SK-N-SH (cell line): ENCODE results near the gene DENND5B. TPM values are rescaled to one million over a fixed set of nuclear protein-coding genes. Genes with fewer than 3 reads are reported as not detected.

Source experiments
- CTCF ChIA-PET: fragments of 300-600, 350-600 bp; formaldehyde crosslinking; extraction: SDS; loops from one replicate; lab custom pipeline; 2021; lab: Yijun Ruan, JAX
- POLR2A ChIA-PET: fragments of 350-600 bp; sonication (Branson Sonifier 250); formaldehyde crosslinking; extraction: SDS; loops from one replicate; lab custom pipeline; 2020; ENCODE audit warnings: antibody characterized with exemption, inconsistent platforms; lab: Yijun Ruan, JAX
- DNase-seq: peaks from one replicate; pipeline ENCODE4 v3.0.0; 2012
- H2AFZ ChIP-seq: fragments of 200-600 bp; sonication (generic); 2 replicates; pipeline ENCODE4 v1.8.1; 2016; ENCODE audit warnings: antibody characterized with exemption, mild to moderate bottlenecking, low read depth
- H3F3A ChIP-seq: fragments of 200-600 bp; sonication (generic); replicated peaks from 2 replicates; pipeline ENCODE3; 2016; ENCODE audit warnings: antibody characterized with exemption, mild to moderate bottlenecking; ENCODE audit not compliant: insufficient read depth
- H3K27ac ChIP-seq, 2 experiments: fragments of 200-500 bp in 1 of 2; fragments of 200-600 bp in 1 of 2; sonication (Bioruptor generic) in 1 of 2; sonication (generic), shearing (Covaris generic) in 1 of 2; 2 replicates each; pipeline versions ENCODE4 v1.5.1 to v1.6.1; 2014 to 2016; ENCODE audit warnings: low read depth in 2 of 2, inconsistent platforms in 1 of 2, low read length in 1 of 2, mild to moderate bottlenecking in 1 of 2, mixed read lengths in 1 of 2
- H3K27me3 ChIP-seq: fragments of 200-600 bp; sonication (generic), shearing (Covaris generic); 2 replicates; pipeline ENCODE4 v1.6.1; 2016; ENCODE audit warnings: mixed run types; ENCODE audit not compliant: insufficient read depth
- H3K36me3 ChIP-seq, 2 experiments: fragments of 200-500 bp in 1 of 2; fragments of 200-600 bp in 1 of 2; sonication (Bioruptor generic) in 1 of 2; sonication (generic) in 1 of 2; replicated peaks in 1 of 2; 2 replicates each; pipeline versions ENCODE3 to v1.5.1; 2014 to 2016; ENCODE audit warnings: low read length in 1 of 2, mild to moderate bottlenecking in 1 of 2; ENCODE audit not compliant: insufficient read depth in 2 of 2, control insufficient read depth in 1 of 2
- H3K4me1 ChIP-seq, 2 experiments: fragments of 200-500 bp in 1 of 2; fragments of 200-600 bp in 1 of 2; sonication (Bioruptor generic) in 1 of 2; sonication (generic), shearing (Covaris generic) in 1 of 2; 2 replicates each; pipeline versions ENCODE4 v1.5.1 to v1.6.1; 2014 to 2016; ENCODE audit warnings: low read depth in 1 of 2, low read length in 1 of 2, mixed run types in 1 of 2; ENCODE audit not compliant: insufficient read depth in 2 of 2, control insufficient read depth in 1 of 2
- H3K4me2 ChIP-seq: fragments of 200-600 bp; sonication (generic), shearing (Covaris generic); 2 replicates; pipeline ENCODE4 v1.6.1; 2017; ENCODE audit warnings: mixed run types
- H3K4me3 ChIP-seq, 2 experiments: fragments of 200-500 bp in 1 of 2; fragments of 200-600 bp in 1 of 2; sonication (Bioruptor generic) in 1 of 2; sonication (generic), shearing (Covaris generic) in 1 of 2; 2 replicates each; pipeline versions ENCODE4 v1.5.1 to v1.8.1; 2014 to 2016; ENCODE audit warnings: low read depth in 2 of 2, inconsistent platforms in 1 of 2, low read length in 1 of 2, mild to moderate bottlenecking in 1 of 2, mixed read lengths in 1 of 2, moderate library complexity in 1 of 2
- H3K79me2 ChIP-seq: fragments of 200-600 bp; sonication (generic); 2 replicates; pipeline ENCODE4 v1.8.1; 2017; ENCODE audit warnings: mild to moderate bottlenecking; ENCODE audit not compliant: insufficient read depth
- H3K9ac ChIP-seq: fragments of 200-600 bp; sonication (generic); 2 replicates; pipeline ENCODE4 v1.6.1; 2017; ENCODE audit warnings: mixed run types
- H3K9me2 ChIP-seq: fragments of 200-600 bp; sonication (generic); 2 replicates; pipeline ENCODE4 v1.6.1; 2017; ENCODE audit warnings: mixed run types
- H3K9me3 ChIP-seq: fragments of 200-600 bp; sonication (generic); 2 replicates; pipeline ENCODE4 v1.6.1; 2017; ENCODE audit warnings: mixed run types, mild to moderate bottlenecking, moderate library complexity
- H4K20me1 ChIP-seq: fragments of 200-600 bp; sonication (generic); 2 replicates; pipeline ENCODE4 v1.6.1; 2017; ENCODE audit warnings: mild to moderate bottlenecking, mixed run types; ENCODE audit not compliant: insufficient read depth
- ELF1 ChIP-seq: IDR thresholded peaks from 2 replicates; pipeline ENCODE4 v1.4.0; 2012
- EP300 ChIP-seq, 2 experiments: IDR thresholded peaks; 2 replicates each; pipeline versions ENCODE4 v1.4.0 to v1.6.1; 2012; ENCODE audit warnings: borderline replicate concordance in 1 of 2, low read depth in 1 of 2, low read length in 1 of 2
- FOXJ3 ChIP-seq: sonication (generic); formaldehyde crosslinking; IDR thresholded peaks from 2 replicates; pipeline ENCODE4 v1.5.1; 2020; ENCODE audit warnings: mild to moderate bottlenecking, missing genetic modification reagents
- FOXM1 ChIP-seq: IDR thresholded peaks from 2 replicates; pipeline ENCODE4 v1.4.0; 2012; ENCODE audit warnings: low read depth, mild to moderate bottlenecking
- GATA2 ChIP-seq: sonication (generic); formaldehyde crosslinking; IDR thresholded peaks from 2 replicates; pipeline ENCODE4 v1.5.0; 2020; ENCODE audit warnings: mild to moderate bottlenecking, missing genetic modification reagents
- JUND ChIP-seq: IDR thresholded peaks from 2 replicates; pipeline ENCODE4 v1.4.0; 2012
- MEF2A ChIP-seq: IDR thresholded peaks from 2 replicates; pipeline ENCODE4 v1.4.0; 2012; ENCODE audit warnings: low read depth, borderline replicate concordance
- NFIC ChIP-seq: IDR thresholded peaks from 2 replicates; pipeline ENCODE4 v1.4.0; 2012; ENCODE audit warnings: borderline replicate concordance
- NRF1 ChIP-seq: IDR thresholded peaks from 2 replicates; pipeline ENCODE4 v1.6.1; 2012; ENCODE audit warnings: low read depth, mild to moderate bottlenecking, low read length
- POLR2AphosphoS5 ChIP-seq: IDR thresholded peaks from 2 replicates; pipeline ENCODE4 v1.6.1; 2012; ENCODE audit warnings: low read depth, low read length
- RAD21 ChIP-seq: IDR thresholded peaks from 2 replicates; pipeline ENCODE4 v1.6.1; 2012; ENCODE audit warnings: mild to moderate bottlenecking, low read length
- SIN3A ChIP-seq: IDR thresholded peaks from 2 replicates; pipeline ENCODE4 v1.6.1; 2012; ENCODE audit warnings: low read depth, mild to moderate bottlenecking, low read length, moderate library complexity, borderline replicate concordance
- TAF1 ChIP-seq: IDR thresholded peaks from 2 replicates; pipeline ENCODE4 v1.6.1; 2012; ENCODE audit warnings: low read depth, mild to moderate bottlenecking, low read length, moderate library complexity, borderline replicate concordance
- YY1 ChIP-seq: IDR thresholded peaks from 2 replicates; pipeline ENCODE4 v1.4.0; 2012; ENCODE audit warnings: low read depth, mild to moderate bottlenecking
- WGBS: methylation state at CpG from one replicate; pipeline ENCODE4 v1.1.6; 2017; ENCODE audit warnings: low lambda C conversion rate; 5-methylcytosine and 5-hydroxymethylcytosine counted together
- polyA plus RNA-seq, 3 experiments: library from polyadenylated mRNA; depleted of rRNA; stranded (reverse); fragments of >200 nt; gene quantifications; 2 replicates each; pipeline ENCODE4 v1.2.3, GENCODE V29; 2012
- TF ChIP-seq, protein P1 (sequence below): IDR thresholded peaks from 2 replicates; pipeline ENCODE4 v1.4.0; 2012; ENCODE audit warnings: low read depth
- TF ChIP-seq, protein P2 (sequence below): IDR thresholded peaks from 2 replicates; pipeline ENCODE4 v1.4.0; 2012; ENCODE audit warnings: low read depth, borderline replicate concordance
- TF ChIP-seq, protein P3 (sequence below): IDR thresholded peaks from 2 replicates; pipeline ENCODE4 v1.6.1; 2012; ENCODE audit warnings: mild to moderate bottlenecking, low read depth, low read length, moderate library complexity
- TF ChIP-seq, protein P4 (sequence below): fragments of 150-350 bp; IDR thresholded peaks from 2 replicates; pipeline ENCODE4 v1.6.1; 2016; ENCODE audit warnings: mild to moderate bottlenecking, low read depth, low read length
- TF ChIP-seq, protein P5 (sequence below): IDR thresholded peaks from 2 replicates; pipeline ENCODE4 v1.4.0; 2012; ENCODE audit warnings: low read depth, borderline replicate concordance

Gene DENND5B
- polyA plus RNA-seq, 1 of the 3 experiments (the other 2 are of a cell fraction): 5.3 TPM

DNA sequence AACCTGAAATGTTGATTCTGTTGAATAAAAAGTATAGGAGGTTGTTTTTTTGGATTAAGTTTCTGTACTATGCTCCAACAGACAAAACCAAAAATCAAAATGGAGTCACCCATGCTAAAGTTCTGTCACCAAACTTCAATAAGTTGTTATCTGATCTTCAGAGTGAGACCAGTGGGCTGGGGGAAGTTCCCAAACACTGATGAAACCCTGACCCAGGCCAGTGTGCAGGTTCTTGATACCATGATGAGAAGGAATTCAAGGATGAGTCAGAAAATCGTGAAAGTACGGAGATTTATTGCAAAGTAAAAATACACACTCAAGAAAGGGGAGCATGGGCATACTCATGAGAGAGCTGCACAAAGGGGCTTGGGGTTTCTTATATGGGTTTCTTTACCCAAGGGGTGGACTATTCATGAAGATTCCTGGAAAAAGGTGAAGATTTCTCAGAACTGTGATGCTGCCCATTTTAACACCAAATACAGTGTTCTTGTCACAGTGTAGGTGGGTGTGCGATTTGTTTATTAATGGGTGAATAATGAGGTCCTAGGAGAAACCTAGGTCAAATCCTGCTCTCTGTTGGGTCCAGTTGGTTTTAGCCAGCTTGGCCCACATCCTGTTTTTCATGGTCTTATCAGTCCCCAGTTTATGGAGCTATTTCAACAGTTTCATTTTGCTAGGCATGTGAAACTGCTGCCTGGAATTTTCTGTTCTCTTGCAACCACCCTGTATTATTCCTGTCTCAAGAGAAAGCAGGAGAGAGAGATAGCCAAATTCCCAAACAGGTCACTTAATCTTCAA is 27.5 kb upstream of the DENND5B start:
- Histone ChIP-seq H3K9ac (no peak overlapping the region), H2AFZ (no peak overlapping the region), H3K4me2 (no peak overlapping the region), H3F3A (no peaks in the 10 kb centered on the region), H3K9me3 (no peaks in the 10 kb centered on the region), H3K27me3 (no peaks in the 10 kb centered on the region), H3K36me3 (peaks cover 0 to 12% of the 10 kb centered on the region in 2 experiments), H3K4me1 (no peaks in the 10 kb centered on the region), H4K20me1 (no peaks in the 10 kb centered on the region), H3K9me2 (no peaks in the 10 kb centered on the region), H3K79me2 (no peaks in the 10 kb centered on the region), H3K27ac (no peak overlapping the region), H3K4me3 (no peak overlapping the region)
- TF ChIP-seq FOXM1 (no peak), POLR2AphosphoS5 (no peak), RAD21 (no peak), SIN3A (no peak), EP300 (IDR thresholded peaks at IDR 0.05; ENCODE audit: borderline replicate concordance in 1 of 2, low read depth in 1 of 2, low read length in 1 of 2) (no peak), FOXJ3 (CRISPR knock-in tag) (no peak)
- WGBS: 81% methylated on average over 2 of the region's 3 CpGs
- DNase-seq: no peak
- POLR2A ChIA-PET: no interaction called here
- CTCF ChIA-PET: interaction anchor here (1.2 kb wide), 1 partner anchor 216 kb away, joined by 4 read pairs; no protein-coding TSS in a partner anchor

DNA sequence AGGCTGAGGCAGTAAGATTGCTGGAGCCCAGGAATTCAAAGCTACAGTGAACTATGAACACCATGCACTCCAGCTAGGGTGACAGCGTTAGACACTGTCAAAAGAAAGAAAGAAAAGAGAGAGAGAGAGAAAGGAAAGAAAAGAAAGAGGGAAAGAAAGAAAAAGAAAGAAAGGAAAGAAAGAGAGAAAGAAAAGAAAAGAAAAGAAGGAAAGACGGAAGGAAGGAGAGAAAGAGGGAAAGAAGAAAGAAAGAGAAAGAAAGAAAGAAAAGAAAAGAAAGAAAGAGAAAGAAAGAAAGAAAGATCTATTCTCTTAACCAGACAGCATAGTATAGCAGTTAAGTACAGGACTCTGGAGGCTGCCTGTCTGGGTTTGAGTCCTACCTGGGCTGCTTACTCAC is 21.9 kb upstream of the DENND5B start:
- WGBS: 94% methylated on average over 2 of the region's 2 CpGs
- H3F3A ChIP-seq: no peaks in the 10 kb centered on the region
- no peak overlapping the region for H2AFZ ChIP-seq

More for the DNA sequence above, 21.9 kb upstream of the DENND5B start:
- ChIA-PET CTCF (no interaction called here), POLR2A (no interaction called here)
- Histone ChIP-seq H3K36me3 (peaks cover 0 to 19% of the 10 kb centered on the region in 2 experiments), H3K9ac (no peak overlapping the region), H3K79me2 (no peaks in the 10 kb centered on the region), H4K20me1 (no peaks in the 10 kb centered on the region), H3K4me2 (no peak overlapping the region), H3K4me1 (no peaks in the 10 kb centered on the region), H3K27me3 (no peaks in the 10 kb centered on the region), H3K4me3 (no peak overlapping the region), H3K9me2 (no peaks in the 10 kb centered on the region), H3K9me3 (peaks cover 10% of the 10 kb centered on the region; the same call in 1 of the 2 replicates), H3K27ac (no peak overlapping the region)
- TF ChIP-seq, protein P1, sequence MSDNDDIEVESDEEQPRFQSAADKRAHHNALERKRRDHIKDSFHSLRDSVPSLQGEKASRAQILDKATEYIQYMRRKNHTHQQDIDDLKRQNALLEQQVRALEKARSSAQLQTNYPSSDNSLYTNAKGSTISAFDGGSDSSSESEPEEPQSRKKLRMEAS: no peak
- TF ChIP-seq, protein P2, sequence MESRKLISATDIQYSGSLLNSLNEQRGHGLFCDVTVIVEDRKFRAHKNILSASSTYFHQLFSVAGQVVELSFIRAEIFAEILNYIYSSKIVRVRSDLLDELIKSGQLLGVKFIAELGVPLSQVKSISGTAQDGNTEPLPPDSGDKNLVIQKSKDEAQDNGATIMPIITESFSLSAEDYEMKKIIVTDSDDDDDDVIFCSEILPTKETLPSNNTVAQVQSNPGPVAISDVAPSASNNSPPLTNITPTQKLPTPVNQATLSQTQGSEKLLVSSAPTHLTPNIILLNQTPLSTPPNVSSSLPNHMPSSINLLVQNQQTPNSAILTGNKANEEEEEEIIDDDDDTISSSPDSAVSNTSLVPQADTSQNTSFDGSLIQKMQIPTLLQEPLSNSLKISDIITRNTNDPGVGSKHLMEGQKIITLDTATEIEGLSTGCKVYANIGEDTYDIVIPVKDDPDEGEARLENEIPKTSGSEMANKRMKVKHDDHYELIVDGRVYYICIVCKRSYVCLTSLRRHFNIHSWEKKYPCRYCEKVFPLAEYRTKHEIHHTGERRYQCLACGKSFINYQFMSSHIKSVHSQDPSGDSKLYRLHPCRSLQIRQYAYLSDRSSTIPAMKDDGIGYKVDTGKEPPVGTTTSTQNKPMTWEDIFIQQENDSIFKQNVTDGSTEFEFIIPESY: no peak
- TF ChIP-seq, protein P3, sequence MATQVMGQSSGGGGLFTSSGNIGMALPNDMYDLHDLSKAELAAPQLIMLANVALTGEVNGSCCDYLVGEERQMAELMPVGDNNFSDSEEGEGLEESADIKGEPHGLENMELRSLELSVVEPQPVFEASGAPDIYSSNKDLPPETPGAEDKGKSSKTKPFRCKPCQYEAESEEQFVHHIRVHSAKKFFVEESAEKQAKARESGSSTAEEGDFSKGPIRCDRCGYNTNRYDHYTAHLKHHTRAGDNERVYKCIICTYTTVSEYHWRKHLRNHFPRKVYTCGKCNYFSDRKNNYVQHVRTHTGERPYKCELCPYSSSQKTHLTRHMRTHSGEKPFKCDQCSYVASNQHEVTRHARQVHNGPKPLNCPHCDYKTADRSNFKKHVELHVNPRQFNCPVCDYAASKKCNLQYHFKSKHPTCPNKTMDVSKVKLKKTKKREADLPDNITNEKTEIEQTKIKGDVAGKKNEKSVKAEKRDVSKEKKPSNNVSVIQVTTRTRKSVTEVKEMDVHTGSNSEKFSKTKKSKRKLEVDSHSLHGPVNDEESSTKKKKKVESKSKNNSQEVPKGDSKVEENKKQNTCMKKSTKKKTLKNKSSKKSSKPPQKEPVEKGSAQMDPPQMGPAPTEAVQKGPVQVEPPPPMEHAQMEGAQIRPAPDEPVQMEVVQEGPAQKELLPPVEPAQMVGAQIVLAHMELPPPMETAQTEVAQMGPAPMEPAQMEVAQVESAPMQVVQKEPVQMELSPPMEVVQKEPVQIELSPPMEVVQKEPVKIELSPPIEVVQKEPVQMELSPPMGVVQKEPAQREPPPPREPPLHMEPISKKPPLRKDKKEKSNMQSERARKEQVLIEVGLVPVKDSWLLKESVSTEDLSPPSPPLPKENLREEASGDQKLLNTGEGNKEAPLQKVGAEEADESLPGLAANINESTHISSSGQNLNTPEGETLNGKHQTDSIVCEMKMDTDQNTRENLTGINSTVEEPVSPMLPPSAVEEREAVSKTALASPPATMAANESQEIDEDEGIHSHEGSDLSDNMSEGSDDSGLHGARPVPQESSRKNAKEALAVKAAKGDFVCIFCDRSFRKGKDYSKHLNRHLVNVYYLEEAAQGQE: no peak
- TF ChIP-seq, protein P4, sequence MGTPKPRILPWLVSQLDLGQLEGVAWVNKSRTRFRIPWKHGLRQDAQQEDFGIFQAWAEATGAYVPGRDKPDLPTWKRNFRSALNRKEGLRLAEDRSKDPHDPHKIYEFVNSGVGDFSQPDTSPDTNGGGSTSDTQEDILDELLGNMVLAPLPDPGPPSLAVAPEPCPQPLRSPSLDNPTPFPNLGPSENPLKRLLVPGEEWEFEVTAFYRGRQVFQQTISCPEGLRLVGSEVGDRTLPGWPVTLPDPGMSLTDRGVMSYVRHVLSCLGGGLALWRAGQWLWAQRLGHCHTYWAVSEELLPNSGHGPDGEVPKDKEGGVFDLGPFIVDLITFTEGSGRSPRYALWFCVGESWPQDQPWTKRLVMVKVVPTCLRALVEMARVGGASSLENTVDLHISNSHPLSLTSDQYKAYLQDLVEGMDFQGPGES: no peak
- TF ChIP-seq SIN3A: no peak
- no peak for TF ChIP-seq JUND
- no peak for TF ChIP-seq GATA2 (CRISPR knock-in tag)
- no peak for TF ChIP-seq NFIC
- TF ChIP-seq YY1: no peak
- TF ChIP-seq TAF1: no peak
- TF ChIP-seq, protein P5, sequence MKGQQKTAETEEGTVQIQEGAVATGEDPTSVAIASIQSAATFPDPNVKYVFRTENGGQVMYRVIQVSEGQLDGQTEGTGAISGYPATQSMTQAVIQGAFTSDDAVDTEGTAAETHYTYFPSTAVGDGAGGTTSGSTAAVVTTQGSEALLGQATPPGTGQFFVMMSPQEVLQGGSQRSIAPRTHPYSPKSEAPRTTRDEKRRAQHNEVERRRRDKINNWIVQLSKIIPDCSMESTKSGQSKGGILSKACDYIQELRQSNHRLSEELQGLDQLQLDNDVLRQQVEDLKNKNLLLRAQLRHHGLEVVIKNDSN: no peak
- TF ChIP-seq MEF2A: no peak
- TF ChIP-seq ELF1: no peak
- TF ChIP-seq NRF1: no peak
- TF ChIP-seq FOXM1: no peak
- DNase-seq: no peak
